HG03575 (cell line): ENCODE data around the gene KLK2.

Experiments used
- ATAC-seq: cut with Tn5 transposase; IDR thresholded peaks from one replicate; pipeline ENCODE4 v1.9.1; 2021; ENCODE audit not compliant: unreplicated experiment, insufficient number of reproducible peaks, low FRiP score; ENCODE audit errors: extremely low read depth

KLK2 gene

GRCh38 chr19:50912102-50912599 lies 38.9 kb downstream of the KLK2 start:
- no peak for ATAC-seq

DNA sequence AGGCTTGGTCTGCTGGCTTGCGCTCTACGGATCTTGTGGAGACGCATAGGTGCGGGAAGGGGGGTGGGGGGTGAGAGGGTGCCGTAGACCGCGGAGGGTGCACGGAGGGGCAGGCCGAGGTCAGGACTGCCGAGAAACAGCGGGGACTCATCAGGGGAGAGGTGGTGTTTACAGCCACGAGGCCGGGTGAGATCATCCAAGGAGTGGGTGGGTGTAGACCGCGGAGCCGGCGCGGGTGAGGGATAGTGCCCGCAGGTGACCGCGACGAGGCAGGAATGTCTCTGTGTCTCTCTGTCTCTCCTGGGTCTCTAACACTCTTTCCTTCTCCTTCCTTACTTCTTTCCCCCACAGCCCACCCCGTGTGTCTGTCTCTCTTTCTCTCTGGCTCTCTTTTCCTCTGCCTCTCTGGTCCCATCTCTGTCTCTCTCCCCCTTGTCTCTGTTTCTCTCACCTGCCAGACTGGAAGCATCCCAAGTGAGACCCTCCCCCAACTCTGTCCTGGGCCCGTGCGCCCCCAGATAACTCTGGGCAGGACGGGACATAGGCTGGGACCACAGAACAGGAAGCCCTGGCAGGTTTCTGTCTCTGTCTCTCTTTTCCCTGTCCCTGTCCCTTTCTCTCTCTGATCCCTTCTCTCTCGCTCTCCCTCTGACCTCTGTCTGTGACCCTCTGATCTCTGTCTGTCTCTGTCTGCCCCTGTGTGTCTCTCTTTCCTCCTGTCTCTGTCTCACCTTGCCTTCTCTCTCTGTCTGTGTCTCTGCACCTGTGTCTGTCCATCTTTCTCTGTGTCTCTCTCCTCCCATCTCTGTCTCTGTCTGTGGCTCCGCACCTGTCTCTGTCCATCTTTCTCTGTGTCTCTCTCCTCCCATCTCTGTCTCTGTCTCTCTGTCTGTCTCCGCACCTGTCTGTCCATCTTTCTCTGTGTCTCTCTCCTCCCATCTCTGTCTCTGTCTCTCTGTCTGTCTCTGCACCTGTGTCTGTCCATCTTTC lies 39.8 kb downstream of the KLK2 start:
- ATAC-seq = no peak

GRCh38 chr19:50916069-50916468 lies 42.8 kb downstream of the KLK2 start:
- no peak for ATAC-seq

DNA sequence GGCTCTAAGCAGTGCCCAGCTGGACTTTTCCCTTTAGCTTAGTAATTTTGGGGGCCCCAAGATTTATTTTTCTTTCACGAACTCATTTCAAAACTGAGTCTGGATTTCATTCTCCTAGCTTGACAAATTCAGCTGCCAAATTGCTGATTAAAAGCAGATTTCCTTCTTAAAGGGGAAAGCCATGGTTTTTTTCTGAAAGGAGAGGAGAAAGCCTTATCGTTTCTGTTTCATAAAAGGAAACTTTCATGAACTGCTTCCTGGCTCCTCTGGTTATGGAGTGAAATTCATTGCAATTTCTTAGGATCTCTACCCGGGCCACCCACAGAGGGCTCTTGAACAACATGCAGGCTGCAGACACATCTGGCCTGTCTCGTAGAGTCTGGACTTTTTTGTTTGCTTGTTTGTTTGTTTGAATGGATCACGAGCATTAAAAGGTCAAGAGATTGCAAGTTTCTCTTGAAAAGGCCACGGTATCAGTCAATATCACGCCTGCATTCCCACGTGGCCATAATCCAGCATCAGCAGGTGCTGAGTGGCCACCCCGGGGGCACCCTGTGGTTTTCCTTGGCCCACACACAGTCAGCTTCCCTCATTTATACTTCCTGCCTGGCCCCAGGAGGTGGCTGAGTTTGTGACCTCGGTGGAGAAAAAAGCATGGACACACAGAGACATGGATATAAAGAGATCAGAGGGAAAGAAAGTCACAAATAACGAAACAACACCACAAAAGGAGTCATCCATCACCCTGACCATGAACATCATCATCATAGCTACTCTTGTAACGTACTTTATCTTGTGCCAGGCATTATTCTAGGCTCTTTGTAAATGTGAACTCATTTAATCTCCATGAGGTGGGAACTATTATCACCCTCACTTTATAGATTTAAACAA lies 48.4 kb downstream of the KLK2 start:
- ATAC-seq = no peak

GRCh38 chr19:50922317-50922853 lies 49.1 kb downstream of the KLK2 start:
- ATAC-seq = no peak

DNA sequence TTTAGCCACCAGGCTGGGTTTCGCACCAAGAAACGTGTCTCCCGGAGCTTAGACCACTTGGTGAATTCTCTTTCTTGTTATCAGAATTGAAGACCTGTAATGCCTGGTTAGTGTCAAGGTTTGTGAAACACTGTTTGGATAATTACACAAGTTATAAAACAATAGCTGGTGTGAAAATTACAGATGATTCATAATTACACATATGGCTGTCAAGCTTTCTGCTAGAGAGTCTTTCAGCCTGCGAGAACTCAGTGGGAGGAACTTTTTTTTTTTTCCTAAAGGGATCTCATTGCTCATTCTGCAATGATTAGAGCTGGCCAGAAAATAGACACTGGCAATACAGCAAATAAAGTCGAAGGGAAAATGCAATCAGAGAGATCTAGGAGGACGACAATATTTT lies 51.3 kb downstream of the KLK2 start:
- ATAC-seq = no peak

GRCh38 chr19:50925734-50926133 lies 52.5 kb downstream of the KLK2 start:
- ATAC-seq = no peak

DNA sequence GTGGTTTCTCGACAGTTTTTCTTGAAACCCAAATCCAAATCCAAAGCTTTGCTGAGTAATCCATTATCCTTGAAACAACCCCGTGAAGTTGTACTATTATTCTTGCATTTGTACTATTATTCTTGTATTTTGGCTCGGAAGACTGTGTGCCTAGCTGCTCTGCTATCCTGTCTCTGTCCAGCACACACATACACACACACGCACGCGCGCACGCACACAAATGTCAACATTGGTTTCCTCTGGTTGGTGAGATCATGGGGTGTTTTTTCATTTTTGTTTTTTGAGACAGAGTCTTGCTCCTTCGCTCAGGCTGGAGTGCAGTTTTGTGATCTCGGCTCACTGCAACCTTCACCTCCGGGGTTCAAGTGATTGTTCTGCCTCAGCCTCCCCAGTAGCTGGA lies 52.9 kb downstream of the KLK2 start:
- ATAC-seq = no peak

GRCh38 chr19:50928831-50929230 lies 55.6 kb downstream of the KLK2 start:
- ATAC-seq = no peak
